IMR-90 (cell line): ENCODE measurements around the gene H1-8.

Source experiments
- CEBPB ChIP-seq: IDR thresholded peaks from 2 replicates; pipeline ENCODE4 v1.6.1; 2012; ENCODE audit warnings: low read depth, low read length, improper control_type of control experiment
- CHD1 ChIP-seq: IDR thresholded peaks from 2 replicates; pipeline ENCODE4 v1.6.1; 2012; ENCODE audit warnings: low read depth, low read length, improper control_type of control experiment
- CTCF ChIP-seq: conservative IDR thresholded peaks from 2 replicates; pipeline ENCODE4 v1.5.1; 2012; ENCODE audit warnings: mild to moderate bottlenecking, low read depth, low read length, improper control_type of control experiment
- ELK1 ChIP-seq: fragments of 150-350 bp; IDR thresholded peaks from 2 replicates; pipeline ENCODE4 v1.6.1; 2016; ENCODE audit warnings: low read depth, mild to moderate bottlenecking, low read length, moderate library complexity, borderline replicate concordance
- FOS ChIP-seq: fragments of 150-350 bp; IDR thresholded peaks from 2 replicates; pipeline ENCODE4 v1.6.1; 2016; ENCODE audit warnings: low read depth, low read length
- MAZ ChIP-seq: IDR thresholded peaks from 2 replicates; pipeline ENCODE4 v1.6.1; 2012; ENCODE audit warnings: low read depth, mild to moderate bottlenecking, low read length, improper control_type of control experiment, moderate library complexity, borderline replicate concordance
- MXI1 ChIP-seq: IDR thresholded peaks from 2 replicates; pipeline ENCODE4 v1.6.1; 2012; ENCODE audit warnings: low read depth, mild to moderate bottlenecking, low read length, moderate library complexity, borderline replicate concordance
- POLR2A ChIP-seq: IDR thresholded peaks from 2 replicates; pipeline ENCODE4 v1.6.1; 2012; ENCODE audit warnings: mild to moderate bottlenecking, low read depth, low read length
- RAD21 ChIP-seq: IDR thresholded peaks from 2 replicates; pipeline ENCODE4 v1.6.1; 2012; ENCODE audit warnings: low read length, improper control_type of control experiment
- RCOR1 ChIP-seq: IDR thresholded peaks from 2 replicates; pipeline ENCODE4 v1.6.1; 2012; ENCODE audit warnings: mild to moderate bottlenecking, low read length, improper control_type of control experiment; ENCODE audit not compliant: insufficient replicate concordance
- RFX5 ChIP-seq: IDR thresholded peaks from 2 replicates; pipeline ENCODE4 v1.8.0; 2012; ENCODE audit warnings: low read depth, mild to moderate bottlenecking, low read length, moderate library complexity
- SMC3 ChIP-seq: fragments of 150-350 bp; IDR thresholded peaks from 2 replicates; pipeline ENCODE4 v1.6.1; 2016; ENCODE audit warnings: low read depth, mild to moderate bottlenecking, antibody characterized with exemption, low read length, moderate library complexity
- USF2 ChIP-seq: fragments of 150-350 bp; IDR thresholded peaks from 2 replicates; pipeline ENCODE4 v1.6.1; 2017; ENCODE audit warnings: mild to moderate bottlenecking, antibody characterized with exemption, low read length, low read depth

- TF ChIP-seq POLR2A = no peak
- TF ChIP-seq CTCF = no peak
- no peak for TF ChIP-seq SMC3
- TF ChIP-seq MXI1 = no peak
- TF ChIP-seq RAD21 = no peak
- TF ChIP-seq MAZ = no peak
- TF ChIP-seq RCOR1 = no peak
- TF ChIP-seq CHD1 = no peak
- TF ChIP-seq CEBPB = no peak
- no peak for TF ChIP-seq USF2
- TF ChIP-seq FOS = no peak
- TF ChIP-seq RFX5 = no peak
- TF ChIP-seq ELK1 = no peak
Measured at GRCh38 chr3:129552287-129553050, 9.5 kb downstream of the H1-8 start.
